ENCODE data around the gene TOMM70. TPM values are rescaled to one million over a fixed set of nuclear protein-coding genes. Genes with fewer than 3 reads are reported as not detected.

Gene TOMM70
- total RNA-seq, 1 experiment from 2014 or later = 59.2 TPM

DNA sequence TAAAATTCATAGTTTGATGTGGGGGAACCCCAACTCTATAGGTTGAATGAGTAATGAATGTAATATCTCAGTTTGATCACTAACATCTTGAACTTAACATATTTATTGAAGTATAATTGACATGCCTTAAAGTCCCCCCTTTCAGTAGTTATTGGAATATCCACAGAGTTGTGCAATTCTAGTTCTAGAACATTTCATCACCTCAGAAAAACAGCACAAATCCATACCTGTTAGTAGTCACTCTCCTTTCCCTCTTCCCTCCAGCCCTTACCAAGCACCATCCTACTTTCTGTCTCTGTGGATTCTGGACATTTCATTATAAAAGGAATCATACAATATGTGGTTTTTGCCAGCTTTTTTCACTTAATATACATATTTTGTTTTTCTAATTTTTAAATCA lies 75.1 kb downstream of the TOMM70 start (continued):
- TF ChIP-seq, protein P1, sequence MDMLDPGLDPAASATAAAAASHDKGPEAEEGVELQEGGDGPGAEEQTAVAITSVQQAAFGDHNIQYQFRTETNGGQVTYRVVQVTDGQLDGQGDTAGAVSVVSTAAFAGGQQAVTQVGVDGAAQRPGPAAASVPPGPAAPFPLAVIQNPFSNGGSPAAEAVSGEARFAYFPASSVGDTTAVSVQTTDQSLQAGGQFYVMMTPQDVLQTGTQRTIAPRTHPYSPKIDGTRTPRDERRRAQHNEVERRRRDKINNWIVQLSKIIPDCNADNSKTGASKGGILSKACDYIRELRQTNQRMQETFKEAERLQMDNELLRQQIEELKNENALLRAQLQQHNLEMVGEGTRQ (CRISPR knock-in tag; IDR thresholded peaks at IDR 0.05) = no peak
- no peak for TF ChIP-seq TCF7 (CRISPR knock-in tag; IDR thresholded peaks at IDR 0.05; ENCODE audit: low read depth)
- no peak for TF ChIP-seq MLX (CRISPR knock-in tag; IDR thresholded peaks at IDR 0.05)
- TF ChIP-seq, protein P2, sequence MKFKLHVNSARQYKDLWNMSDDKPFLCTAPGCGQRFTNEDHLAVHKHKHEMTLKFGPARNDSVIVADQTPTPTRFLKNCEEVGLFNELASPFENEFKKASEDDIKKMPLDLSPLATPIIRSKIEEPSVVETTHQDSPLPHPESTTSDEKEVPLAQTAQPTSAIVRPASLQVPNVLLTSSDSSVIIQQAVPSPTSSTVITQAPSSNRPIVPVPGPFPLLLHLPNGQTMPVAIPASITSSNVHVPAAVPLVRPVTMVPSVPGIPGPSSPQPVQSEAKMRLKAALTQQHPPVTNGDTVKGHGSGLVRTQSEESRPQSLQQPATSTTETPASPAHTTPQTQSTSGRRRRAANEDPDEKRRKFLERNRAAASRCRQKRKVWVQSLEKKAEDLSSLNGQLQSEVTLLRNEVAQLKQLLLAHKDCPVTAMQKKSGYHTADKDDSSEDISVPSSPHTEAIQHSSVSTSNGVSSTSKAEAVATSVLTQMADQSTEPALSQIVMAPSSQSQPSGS (CRISPR knock-in tag; IDR thresholded peaks at IDR 0.05; ENCODE audit: borderline replicate concordance, low read depth) = no peak

DNA sequence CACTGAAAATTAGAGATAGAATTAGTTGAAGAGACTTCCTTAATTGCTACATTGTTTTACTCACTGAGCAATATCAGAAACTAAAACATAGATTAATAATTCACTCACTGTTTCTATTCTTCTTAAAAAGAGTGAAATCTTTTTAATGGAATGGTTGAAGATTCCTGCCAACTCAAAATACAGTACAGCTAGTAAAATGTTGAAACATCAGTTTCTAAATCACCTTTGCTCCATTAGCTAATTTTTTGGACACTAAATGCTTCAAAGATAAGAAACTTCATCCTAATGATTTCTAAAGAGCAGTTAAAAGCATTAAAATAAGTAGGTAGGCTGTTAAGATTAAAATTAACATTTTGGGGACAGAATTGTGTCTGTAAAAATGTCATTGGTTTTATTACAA lies 76.8 kb downstream of the TOMM70 start:
- DNase-seq (ENCODE audit: low spot score) (no peak), ATAC-seq (no peak)
- Mint-ChIP-seq H3K4me3 (no peak overlapping the region), H3K27me3 (ENCODE audit: low read depth) (no peaks in the 10 kb centered on the region), H3K4me1 (no peaks in the 10 kb centered on the region), H3K27ac (no peak overlapping the region), H3K9me3 (peaks cover 16% of the 10 kb centered on the region), H3K36me3 (peaks cover 21% of the 10 kb centered on the region)
- POLR2A ChIA-PET = no interaction called here
- CTCF ChIA-PET = no interaction called here
- TF ChIP-seq, protein P3, sequence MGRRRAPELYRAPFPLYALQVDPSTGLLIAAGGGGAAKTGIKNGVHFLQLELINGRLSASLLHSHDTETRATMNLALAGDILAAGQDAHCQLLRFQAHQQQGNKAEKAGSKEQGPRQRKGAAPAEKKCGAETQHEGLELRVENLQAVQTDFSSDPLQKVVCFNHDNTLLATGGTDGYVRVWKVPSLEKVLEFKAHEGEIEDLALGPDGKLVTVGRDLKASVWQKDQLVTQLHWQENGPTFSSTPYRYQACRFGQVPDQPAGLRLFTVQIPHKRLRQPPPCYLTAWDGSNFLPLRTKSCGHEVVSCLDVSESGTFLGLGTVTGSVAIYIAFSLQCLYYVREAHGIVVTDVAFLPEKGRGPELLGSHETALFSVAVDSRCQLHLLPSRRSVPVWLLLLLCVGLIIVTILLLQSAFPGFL (CRISPR knock-in tag; IDR thresholded peaks at IDR 0.05; ENCODE audit: borderline replicate concordance) = no peak
- no peak for TF ChIP-seq ZNF396 (CRISPR knock-in tag; IDR thresholded peaks at IDR 0.05; ENCODE audit: borderline replicate concordance)
- TF ChIP-seq, protein P4, sequence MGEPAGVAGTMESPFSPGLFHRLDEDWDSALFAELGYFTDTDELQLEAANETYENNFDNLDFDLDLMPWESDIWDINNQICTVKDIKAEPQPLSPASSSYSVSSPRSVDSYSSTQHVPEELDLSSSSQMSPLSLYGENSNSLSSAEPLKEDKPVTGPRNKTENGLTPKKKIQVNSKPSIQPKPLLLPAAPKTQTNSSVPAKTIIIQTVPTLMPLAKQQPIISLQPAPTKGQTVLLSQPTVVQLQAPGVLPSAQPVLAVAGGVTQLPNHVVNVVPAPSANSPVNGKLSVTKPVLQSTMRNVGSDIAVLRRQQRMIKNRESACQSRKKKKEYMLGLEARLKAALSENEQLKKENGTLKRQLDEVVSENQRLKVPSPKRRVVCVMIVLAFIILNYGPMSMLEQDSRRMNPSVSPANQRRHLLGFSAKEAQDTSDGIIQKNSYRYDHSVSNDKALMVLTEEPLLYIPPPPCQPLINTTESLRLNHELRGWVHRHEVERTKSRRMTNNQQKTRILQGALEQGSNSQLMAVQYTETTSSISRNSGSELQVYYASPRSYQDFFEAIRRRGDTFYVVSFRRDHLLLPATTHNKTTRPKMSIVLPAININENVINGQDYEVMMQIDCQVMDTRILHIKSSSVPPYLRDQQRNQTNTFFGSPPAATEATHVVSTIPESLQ (CRISPR knock-in tag; IDR thresholded peaks at IDR 0.05) = no peak
- no peak for TF ChIP-seq ZNF317 (CRISPR knock-in tag; IDR thresholded peaks at IDR 0.05; ENCODE audit: borderline replicate concordance, low read depth)
- TF ChIP-seq ZNF263 (CRISPR knock-in tag; IDR thresholded peaks at IDR 0.05; ENCODE audit: low read depth) = no peak
- TF ChIP-seq SMAD4 (CRISPR knock-in tag; IDR thresholded peaks at IDR 0.05) = no peak
- TF ChIP-seq ZNF219 (CRISPR knock-in tag; IDR thresholded peaks at IDR 0.05; ENCODE audit: borderline replicate concordance) = no peak
- no peak for TF ChIP-seq GABPB1 (CRISPR knock-in tag; IDR thresholded peaks at IDR 0.05)
- no peak for TF ChIP-seq TEAD1 (CRISPR knock-in tag; IDR thresholded peaks at IDR 0.05)
- TF ChIP-seq, protein P1 (CRISPR knock-in tag; IDR thresholded peaks at IDR 0.05) = no peak
- TF ChIP-seq, protein P5, sequence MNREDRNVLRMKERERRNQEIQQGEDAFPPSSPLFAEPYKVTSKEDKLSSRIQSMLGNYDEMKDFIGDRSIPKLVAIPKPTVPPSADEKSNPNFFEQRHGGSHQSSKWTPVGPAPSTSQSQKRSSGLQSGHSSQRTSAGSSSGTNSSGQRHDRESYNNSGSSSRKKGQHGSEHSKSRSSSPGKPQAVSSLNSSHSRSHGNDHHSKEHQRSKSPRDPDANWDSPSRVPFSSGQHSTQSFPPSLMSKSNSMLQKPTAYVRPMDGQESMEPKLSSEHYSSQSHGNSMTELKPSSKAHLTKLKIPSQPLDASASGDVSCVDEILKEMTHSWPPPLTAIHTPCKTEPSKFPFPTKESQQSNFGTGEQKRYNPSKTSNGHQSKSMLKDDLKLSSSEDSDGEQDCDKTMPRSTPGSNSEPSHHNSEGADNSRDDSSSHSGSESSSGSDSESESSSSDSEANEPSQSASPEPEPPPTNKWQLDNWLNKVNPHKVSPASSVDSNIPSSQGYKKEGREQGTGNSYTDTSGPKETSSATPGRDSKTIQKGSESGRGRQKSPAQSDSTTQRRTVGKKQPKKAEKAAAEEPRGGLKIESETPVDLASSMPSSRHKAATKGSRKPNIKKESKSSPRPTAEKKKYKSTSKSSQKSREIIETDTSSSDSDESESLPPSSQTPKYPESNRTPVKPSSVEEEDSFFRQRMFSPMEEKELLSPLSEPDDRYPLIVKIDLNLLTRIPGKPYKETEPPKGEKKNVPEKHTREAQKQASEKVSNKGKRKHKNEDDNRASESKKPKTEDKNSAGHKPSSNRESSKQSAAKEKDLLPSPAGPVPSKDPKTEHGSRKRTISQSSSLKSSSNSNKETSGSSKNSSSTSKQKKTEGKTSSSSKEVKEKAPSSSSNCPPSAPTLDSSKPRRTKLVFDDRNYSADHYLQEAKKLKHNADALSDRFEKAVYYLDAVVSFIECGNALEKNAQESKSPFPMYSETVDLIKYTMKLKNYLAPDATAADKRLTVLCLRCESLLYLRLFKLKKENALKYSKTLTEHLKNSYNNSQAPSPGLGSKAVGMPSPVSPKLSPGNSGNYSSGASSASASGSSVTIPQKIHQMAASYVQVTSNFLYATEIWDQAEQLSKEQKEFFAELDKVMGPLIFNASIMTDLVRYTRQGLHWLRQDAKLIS (CRISPR knock-in tag; IDR thresholded peaks at IDR 0.05; ENCODE audit: borderline replicate concordance) = no peak
- TF ChIP-seq HMGA2 (CRISPR knock-in tag; IDR thresholded peaks at IDR 0.05) = no peak
- no peak for TF ChIP-seq IRF2 (CRISPR knock-in tag; IDR thresholded peaks at IDR 0.05; ENCODE audit: borderline replicate concordance, low read depth)
- TF ChIP-seq ZNF121 (CRISPR knock-in tag; IDR thresholded peaks at IDR 0.05) = no peak
- no peak for TF ChIP-seq ZNF138 (CRISPR knock-in tag; conservative IDR thresholded peaks at IDR 0.05)
- no peak for TF ChIP-seq FOXJ3 (CRISPR knock-in tag; IDR thresholded peaks at IDR 0.05; ENCODE audit: borderline replicate concordance)
